H4 (cell line): Measurements from ENCODE around the gene ATG16L2. TPM values are rescaled to one million over a fixed set of nuclear protein-coding genes. Genes with fewer than 3 reads are reported as not detected.
"Not testable (repeated sequence)": the region's sequence is repeated elsewhere in the genome, so short reads cannot be mapped to it uniquely, and the experiment has no call there.

ENCODE experiments used
- DNase-seq: peaks from one replicate; pipeline ENCODE4 v3.0.0-alpha.2; 2015; ENCODE audit warnings: low spot score
- total RNA-seq: library from RNA; depleted of rRNA; stranded (reverse); fragments of >200 nt; shearing (Covaris generic); gene quantifications from 2 replicates; pipeline ENCODE4 v1.2.3, GENCODE V29; 2014

Gene ATG16L2
- total RNA-seq, 1 experiment from 2014 or later = 0.66 TPM

DNA sequence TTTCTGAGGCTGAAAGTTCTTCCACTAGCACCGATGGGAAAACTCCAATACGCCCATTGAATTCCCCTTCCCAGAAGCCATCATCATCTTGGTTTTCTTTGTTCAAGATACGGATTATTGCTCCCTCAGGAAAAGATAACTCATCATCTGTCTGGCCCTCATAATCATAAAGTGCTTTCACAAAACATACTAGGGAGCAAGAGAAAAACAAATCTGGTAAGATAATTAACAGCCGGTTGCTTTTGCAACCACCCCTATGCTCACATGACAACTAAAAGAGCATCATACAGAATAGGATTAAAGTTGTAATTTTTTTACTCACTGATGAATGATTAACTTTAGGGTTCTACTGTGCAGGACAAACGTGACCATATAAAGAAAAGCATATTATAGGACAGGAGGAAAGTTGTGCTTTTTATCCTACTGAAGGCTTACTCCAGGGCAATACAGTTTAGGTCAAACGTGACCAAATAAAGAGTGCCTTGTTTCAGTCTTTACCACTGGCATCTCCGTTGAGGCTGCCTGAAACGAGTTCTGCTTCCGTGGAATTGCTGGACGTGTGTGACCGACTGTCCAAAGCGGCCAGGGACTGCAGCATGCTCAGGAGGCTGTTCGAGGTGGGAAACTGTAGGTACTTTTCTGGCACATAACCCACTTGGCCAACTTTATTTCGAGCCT, 28.6 kb downstream of the ATG16L2 start:
- no peak for DNase-seq

DNA sequence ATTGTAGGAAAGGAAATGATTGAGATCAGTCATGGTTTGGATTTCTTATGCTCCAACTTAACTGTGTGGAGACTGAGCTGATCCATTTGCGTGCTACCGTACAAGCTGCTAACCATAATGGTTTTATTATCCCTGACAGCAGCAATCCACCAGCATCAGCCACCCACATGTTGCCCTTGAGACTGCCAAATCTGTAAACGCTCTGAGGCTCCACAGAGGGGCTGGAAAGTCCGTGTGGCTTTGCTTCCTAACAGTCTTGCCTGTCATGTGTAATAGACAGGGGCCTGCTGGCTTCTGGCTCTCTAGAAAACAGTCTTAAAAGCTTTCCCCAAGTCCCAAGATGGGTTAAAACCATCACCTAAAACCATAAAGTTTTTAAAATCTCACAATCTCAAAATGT, 30.1 kb downstream of the ATG16L2 start:
- DNase-seq = no peak

DNA sequence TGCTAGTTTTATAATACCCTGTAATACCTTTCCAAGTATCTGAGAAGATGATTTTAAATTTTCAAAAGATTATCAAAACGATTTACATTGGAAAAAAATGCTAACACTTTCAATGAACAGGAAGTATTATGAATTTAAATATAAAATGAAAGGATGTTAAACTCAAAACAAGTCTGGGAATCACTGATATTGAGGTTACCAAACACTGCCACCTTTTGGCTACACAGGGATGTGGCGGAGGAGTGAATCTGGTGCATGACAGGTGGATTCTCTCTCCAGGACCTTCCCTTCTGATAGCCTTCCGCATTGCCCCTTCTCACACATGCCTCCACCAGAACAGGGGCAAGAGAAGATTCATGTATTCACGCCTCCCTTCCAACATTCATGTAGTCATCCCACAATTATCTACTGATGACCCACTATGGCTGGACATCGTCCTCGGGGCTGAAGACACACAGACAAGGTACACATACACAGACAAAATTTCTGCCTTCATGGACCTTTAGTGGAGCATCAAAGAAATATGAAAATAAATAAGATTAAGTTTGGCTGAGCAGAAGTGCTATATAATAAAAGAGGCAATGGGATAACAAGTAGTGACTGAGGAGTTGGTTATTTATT, 34.7 kb downstream of the ATG16L2 start:
- DNase-seq = peak; percentile 31

DNA sequence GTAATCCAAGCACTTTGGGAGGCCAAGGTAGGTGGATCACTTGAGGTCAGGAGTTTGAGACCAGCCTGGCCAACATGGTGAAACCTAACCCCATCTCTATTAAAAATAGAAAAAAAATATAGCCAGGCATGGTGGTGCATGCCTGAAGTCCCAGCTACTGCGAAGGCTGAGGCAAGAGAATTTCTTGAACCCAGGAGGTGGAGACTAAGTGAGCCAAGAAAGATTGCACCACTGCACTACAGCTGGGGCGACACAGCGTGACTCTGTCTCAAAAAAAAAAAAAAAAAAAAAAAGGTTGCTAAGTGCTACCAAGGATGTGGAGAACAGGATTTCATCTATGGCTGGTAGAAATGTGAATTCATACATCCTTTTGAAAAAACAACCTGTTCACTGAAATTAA, 36.6 kb downstream of the ATG16L2 start:
- no peak for DNase-seq

DNA sequence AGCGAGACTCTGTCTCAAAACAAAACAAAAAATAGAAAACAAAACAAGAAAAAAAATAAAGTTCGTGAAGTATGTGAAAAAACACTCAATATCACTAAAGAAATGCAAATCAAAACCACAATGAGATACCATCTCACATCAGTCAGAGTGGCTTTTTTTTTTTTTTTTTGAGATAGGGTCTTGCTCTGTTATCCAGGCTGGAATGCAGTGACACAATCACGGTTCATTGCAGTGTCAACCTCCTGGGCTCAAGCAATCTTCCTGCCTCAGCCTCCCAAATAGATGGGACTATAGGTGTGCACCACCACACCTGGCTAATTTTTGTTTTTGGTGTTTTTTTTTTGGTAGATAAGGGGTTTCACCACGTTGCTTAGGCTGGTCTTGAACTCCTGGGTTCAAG, 37.5 kb downstream of the ATG16L2 start:
- DNase-seq = no peak

DNA sequence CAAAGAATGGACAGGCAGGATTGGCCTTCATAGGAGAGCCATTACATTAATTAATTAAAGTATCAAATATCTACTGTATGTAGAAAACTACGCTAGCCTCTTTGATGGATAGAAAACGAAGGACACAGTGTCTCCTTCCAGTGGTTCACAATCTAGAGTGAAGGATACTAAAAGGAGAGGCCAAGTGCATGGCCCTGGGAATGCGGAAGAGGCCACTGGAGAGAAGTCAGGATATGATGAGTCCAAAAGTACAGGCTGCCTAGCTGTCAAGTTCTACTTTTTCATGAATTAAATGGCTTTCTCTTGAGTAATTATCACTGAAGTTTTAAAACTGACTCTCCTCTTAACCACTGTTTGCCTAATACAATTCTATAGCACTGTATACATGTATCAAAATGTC, 41.9 kb downstream of the ATG16L2 start:
- no peak for DNase-seq

DNA sequence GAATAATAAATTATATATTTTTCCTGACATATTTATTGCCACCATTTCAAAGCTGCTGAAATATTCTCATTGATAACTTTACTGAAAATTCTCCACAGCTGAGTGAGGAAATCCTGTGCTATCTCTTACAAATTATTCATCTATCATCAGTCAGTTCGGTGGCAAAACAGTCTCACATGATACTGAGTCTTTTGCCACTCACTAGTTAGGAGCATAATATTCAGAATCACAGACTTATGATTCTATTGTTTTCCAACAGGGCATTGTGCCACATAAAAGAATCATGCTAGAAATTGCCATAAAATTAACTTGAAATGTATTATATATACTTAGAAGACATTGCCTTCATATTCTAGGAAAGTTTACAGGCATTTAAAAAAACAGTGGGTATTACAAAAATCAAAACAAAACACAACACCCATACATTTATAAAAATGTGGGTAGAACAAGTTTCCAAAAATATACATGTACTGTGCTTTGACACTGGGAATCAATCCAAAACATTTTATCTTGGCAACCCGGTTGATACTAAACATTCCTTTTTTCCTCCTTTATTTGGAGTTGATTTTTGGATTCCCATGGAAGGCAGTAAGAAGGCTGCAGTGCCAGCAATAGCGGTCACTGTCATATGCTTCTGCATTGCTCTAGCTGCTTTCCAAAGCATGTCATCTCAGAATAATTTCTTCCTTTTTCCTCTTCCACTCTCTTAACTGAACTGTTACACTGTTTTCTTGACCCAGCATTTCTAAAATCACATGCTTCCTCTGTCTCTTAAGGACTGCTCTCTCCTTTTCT, 42.5 kb downstream of the ATG16L2 start:
- DNase-seq = no peak

DNA sequence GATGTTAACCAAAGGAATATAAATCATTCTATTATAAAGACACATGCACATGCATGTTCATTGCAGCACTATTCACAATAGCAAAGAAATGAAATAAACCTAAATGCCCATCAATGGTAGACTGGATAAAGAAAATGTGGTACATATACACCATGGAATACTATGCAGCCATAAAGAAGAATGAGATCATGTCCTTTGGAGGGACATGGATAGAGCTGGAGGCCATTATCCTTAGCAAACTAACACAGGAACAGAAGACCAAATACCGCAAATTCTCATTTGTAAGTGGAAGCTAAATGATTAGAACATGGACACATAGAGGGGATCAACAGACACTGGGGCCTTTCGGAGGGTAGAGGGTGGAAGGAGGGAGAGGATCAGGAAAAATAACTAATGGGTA, 44.1 kb downstream of the ATG16L2 start:
- not testable (repeated sequence) for DNase-seq

DNA sequence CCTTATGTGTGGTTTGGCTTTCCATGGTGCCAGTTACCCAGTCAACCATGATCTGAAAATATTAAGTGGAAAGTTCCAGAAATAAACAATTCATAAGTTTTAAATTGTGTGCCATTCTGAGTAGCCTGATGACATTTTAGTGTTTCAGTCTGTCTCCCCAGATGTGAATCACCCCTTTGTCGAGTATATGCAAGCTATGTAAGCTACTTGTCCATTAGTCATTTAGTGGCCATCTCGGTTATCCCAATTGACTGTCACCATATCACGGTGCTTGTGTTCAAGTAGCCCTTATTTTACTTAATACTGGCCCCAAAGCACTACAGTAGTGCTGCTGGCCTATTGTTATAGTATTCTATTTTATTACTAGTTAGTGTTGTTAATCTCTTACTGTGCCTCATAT, 44.9 kb downstream of the ATG16L2 start:
- DNase-seq = no peak

DNA sequence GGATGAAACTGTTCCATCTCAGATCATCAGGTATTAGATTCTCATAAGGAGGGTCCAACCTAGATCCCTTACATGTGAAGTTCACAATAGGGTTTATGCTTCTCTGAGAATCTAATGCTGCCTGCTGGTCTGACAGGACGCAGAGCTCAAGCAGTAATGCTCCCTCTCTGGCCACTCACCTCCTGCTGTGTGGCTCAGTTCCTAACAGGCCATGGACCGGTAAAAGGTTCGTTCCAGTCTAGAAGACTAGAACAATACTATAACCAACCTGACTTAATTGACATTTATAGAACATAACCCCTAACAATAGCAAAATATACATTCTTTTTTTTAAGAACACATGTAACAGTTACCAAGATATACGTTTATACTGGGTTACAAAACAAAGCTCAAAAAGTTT, 45.8 kb downstream of the ATG16L2 start:
- no peak for DNase-seq

DNA sequence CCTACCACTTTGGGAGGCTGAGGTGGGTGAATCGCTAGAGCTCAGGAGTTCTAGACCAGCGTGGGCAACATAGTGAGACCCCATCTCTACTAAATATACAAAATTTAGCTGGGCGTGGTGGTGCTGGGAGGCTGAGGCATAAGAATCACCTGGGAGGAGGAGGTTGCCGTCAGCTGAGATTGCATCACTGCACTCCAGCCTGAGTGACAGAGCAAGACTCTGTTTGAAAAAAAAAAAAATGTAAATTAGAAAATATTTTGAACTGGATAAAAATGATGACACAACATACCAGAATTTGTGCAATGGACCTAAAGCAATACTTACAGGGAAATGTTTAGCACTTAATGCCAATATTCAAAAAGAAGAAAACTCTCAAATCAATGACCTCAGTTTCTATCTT, 46.4 kb downstream of the ATG16L2 start:
- no peak for DNase-seq

DNA sequence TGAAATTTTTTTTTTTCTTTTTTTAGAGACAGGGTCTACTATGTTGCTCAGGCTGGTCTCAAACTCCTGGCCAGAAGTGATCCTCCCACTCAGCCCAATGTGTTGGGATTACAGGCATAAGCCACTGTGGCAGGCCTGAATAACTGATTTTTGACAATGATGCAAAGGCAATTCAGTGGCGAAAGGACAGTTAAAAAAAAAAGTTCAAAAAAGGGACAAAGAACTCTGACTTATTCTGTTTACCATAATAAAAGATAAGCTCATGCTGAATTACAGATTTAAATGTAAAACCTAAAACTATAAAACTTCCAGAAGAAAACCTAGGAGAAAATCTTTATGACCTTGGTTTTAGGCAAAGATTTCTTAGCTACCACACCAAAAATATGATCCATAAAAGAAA, 48.9 kb downstream of the ATG16L2 start:
- DNase-seq = no peak

DNA sequence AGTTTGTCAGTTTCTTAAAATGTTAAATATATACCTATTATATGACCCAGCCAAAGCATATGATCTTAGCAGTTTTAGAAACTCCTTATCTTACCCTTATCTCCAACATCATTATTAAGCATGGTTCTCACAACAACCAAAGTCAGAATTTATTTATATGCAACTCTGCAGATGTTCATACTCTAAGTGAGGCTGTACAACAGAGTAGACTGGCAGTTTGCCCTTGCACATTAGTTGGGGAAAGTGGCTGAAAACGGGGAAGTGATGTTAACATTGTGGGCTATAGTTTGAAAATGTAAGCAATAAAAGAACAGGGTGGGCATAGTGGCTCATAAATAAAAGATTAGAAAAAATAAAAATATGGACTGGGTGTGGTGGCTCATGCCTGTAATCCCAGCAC, 49.7 kb downstream of the ATG16L2 start:
- DNase-seq = no peak

DNA sequence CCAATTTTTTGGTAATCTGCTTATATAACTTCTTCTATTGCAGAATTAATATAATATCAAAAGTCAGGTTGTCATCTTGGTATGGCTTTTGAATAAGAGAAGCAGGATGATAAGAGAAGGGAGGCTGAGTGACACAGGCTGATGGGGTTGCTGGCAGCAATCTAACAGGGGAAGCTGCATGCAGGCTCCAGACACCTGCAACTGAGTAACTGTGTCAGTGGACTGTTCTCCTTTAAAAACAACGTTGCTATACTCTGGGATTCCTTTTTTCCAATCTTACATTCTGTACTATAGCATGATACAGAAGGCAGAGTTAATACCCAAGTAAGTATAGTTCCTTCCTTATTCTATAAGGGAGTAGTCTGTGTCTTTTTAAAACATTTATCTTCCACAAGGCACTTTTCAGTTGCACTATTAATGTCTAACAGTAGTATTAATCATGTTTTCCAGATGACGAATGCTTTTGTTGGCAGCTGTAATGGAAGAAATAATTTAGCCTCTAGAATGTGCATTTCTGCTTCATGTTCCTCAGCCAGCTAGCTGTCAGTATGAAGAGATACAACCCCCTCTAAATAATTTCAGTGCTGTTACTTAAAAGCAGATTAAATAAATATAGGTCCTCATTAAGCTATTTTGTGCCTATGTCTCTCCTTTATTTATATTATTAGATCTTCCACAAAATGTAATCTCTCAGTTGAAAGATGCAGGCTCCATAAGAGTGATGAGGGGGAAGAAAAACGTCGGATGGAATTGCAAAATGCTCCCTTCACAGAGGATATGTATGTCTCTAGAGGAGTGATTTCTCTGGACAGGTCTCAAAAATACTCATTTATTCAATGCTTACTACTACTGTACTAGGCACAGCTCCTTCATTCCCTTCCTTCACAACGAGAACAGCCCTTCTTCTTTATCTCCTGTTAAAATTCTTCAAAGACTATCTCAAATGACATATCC, 50.8 kb downstream of the ATG16L2 start:
- no peak for DNase-seq

DNA sequence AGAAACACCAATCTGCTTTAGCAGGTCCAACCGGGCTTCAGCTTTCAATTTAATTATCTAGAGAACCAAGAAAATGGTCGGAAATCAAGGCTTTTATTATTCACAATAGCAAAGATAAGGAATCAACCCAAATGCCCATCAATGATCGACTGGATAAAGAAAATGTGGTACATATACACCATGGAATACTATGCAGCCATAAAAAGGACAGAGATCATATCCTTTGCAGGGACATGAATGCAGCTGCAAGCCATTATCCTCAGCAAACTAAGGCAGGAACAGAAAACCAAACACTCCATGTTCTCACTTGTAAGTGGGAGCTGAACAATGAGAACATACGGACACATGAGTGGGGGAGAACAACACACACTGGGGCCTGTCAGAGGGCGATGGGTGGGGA, 53.8 kb downstream of the ATG16L2 start:
- DNase-seq = no peak

DNA sequence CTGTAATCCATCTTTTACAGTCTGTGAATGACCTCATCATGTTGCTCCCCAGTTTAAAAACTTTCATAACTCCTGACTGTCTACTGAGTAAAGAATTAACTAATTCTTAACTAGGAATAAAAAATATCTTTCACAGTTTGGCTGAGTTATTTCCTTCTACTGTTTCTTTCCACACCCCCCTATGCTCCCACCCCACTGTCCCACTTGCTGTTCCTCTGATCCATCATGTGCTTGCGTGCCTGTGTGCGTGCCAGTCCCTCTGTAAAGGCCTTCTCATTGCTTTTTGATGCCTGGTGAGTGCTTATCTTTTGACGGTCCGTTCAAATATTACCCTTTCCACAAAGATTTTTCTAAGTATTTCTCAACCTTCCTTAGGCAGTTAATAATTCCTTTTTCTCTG, 55.6 kb downstream of the ATG16L2 start:
- DNase-seq = no peak

DNA sequence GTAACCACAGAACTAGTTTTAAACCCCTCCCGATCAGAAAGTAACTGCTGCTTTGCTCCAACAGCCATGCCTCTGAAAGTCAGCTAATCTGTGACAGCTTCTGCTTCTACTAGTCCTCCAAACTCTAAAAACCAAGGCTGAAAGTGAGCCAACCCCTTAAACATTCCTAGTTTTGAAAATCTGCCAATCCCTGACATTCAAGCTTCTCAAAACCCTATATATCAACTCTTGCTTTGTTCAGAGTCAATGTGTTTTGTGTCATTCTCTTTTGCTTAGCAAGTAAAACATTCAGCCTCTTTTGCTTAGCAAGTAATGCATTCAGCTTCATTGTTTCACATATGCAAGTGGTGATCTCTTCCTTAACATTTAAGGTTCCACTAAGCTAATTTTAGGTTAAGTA, 56.9 kb downstream of the ATG16L2 start:
- DNase-seq = no peak

DNA sequence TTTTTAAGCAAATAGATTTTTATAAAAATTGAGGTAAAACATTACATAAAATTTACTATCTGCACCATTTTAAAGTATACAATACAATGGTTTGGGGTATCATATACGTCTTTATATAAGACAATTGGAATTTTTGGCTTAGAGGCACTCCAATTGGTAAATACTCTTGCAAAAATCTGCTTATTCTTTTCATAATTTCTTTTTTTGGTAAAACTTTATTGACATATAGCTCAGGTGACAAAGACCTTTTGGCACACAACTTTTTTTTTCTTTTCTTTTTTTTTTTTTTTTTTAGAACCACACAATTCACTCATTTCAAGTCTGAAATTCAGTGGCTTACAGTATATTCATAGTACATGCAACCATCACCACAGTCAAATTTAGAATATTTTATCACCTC, 57.8 kb downstream of the ATG16L2 start:
- no peak for DNase-seq

DNA sequence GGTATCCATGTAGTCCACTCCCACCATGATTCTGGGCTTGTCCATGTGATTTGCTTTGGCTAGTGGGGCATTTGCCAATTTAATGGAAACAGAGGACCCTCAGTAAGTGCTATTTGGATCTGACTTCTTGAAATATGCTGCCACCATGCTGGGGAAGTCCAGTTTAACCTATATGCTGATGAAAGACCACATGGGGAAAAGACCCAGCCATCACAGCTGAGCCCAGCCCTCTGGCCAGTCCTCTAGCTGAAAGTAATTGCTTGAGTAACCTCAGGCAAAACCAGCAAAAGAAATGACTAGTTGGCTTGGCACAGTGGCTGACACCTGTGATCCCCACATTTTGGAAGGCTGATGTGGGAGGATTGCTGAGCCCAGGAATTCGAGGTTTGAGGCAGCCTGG, 61.5 kb downstream of the ATG16L2 start:
- no peak for DNase-seq

DNA sequence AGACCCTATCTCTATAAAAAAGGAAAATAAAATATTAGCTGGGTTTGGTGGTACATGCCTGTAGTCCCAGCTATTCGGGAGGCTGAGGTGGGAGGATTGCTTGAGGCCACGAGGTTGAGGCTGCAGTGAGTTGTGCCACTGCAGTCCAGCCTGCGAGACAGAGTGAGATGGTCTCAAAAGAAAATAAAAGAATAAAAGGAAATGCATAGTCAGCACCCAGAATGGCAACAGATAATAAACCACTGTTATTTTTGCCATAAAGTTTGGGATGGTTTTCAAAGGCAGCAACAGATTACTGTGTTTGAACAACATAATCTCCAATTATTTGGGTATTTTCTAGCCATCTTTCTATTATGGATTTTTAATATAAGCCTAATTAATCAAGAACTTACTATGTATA, 61.9 kb downstream of the ATG16L2 start:
- no peak for DNase-seq
